ENCODE data around the gene VMO1. TPM values are rescaled to one million over a fixed set of nuclear protein-coding genes. Genes with fewer than 3 reads are reported as not detected.

Gene VMO1
- total and polyA plus RNA-seq, 2 experiments from 2014 or later = 0.93 TPM; not detected in 1

- in situ Hi-C loops (cut with MboI) = no loop called here
- no peaks in the 10 kb centered on the region for H3K9me2 ChIP-seq (ENCODE audit: insufficient read depth)
- H2AFZ ChIP-seq = peak overlapping the region; percentile 87
- no peaks in the 10 kb centered on the region for H3K9me3 ChIP-seq (ENCODE audit: low read depth)
- H3F3A ChIP-seq (ENCODE audit: insufficient read depth) = no peaks in the 10 kb centered on the region
- H3K4me3 ChIP-seq = peak overlapping the region; percentile 78
- H3K9ac ChIP-seq = peak overlapping the region; percentile 59
- TF ChIP-seq EZH2 (IDR thresholded peaks at IDR 0.05; ENCODE audit: insufficient read depth, poor library complexity, severe bottlenecking) = peak; percentile 38
- TF ChIP-seq EZH2phosphoT487 (IDR thresholded peaks at IDR 0.05; ENCODE audit: insufficient read depth, low read depth) = no peak
- no peak overlapping the region for H3K27ac ChIP-seq
- no peaks in the 10 kb centered on the region for H3K79me2 ChIP-seq (ENCODE audit: insufficient read depth)
- no peaks in the 10 kb centered on the region for H4K20me1 ChIP-seq (ENCODE audit: insufficient read depth)
- no peaks in the 10 kb centered on the region; the same call in 1 of the 2 replicates for H3K4me1 ChIP-seq (ENCODE audit: insufficient read depth)
- H3K4me2 ChIP-seq (ENCODE audit: unreplicated experiment) = peak overlapping the region; percentile 70
- no peak for DNase-seq
- WGBS, 2 experiments (ENCODE audit: low coverage in 1 of 2, low lambda C conversion rate in 2 of 2, missing lambda C conversion rate in 2 of 2) = 36 to 37% methylated on average over 37 to 41 of the region's 41 CpGs
- no peaks in the 10 kb centered on the region for H3K36me3 ChIP-seq (ENCODE audit: low read depth)
- peaks cover 6% of the 10 kb centered on the region; the same call in 1 of the 2 replicates for H3K27me3 ChIP-seq (replicated peaks; ENCODE audit: insufficient read depth)
These were observed 47.7 kb downstream of the VMO1 start for GRCh38 chr17:4738136-4739121.

- in situ Hi-C loops (cut with MboI) = no loop called here
- Histone ChIP-seq H3K4me3 (no peak overlapping the region), H3F3A (ENCODE audit: insufficient read depth) (no peaks in the 10 kb centered on the region), H4K20me1 (ENCODE audit: insufficient read depth) (no peaks in the 10 kb centered on the region), H3K27ac (no peak overlapping the region), H3K9me3 (ENCODE audit: low read depth) (no peaks in the 10 kb centered on the region), H3K9me2 (ENCODE audit: insufficient read depth) (no peaks in the 10 kb centered on the region), H3K27me3 (replicated peaks; ENCODE audit: insufficient read depth) (peaks cover 6% of the 10 kb centered on the region; the same call in 1 of the 2 replicates), H3K79me2 (ENCODE audit: insufficient read depth) (0 out of 2 replicates have a peak, but pooled peaks cover 5% of the 10 kb centered on the region), H2AFZ (no peak overlapping the region), H3K36me3 (ENCODE audit: low read depth) (no peaks in the 10 kb centered on the region), H3K9ac (no peak overlapping the region), H3K4me2 (ENCODE audit: unreplicated experiment) (no peak overlapping the region), H3K4me1 (ENCODE audit: insufficient read depth) (peaks cover 5% of the 10 kb centered on the region; the same call in 1 of the 2 replicates)
- TF ChIP-seq EZH2 (IDR thresholded peaks at IDR 0.05; ENCODE audit: insufficient read depth, poor library complexity, severe bottlenecking) (no peak), EZH2phosphoT487 (IDR thresholded peaks at IDR 0.05; ENCODE audit: insufficient read depth, low read depth) (no peak)
- DNase-seq = peak; percentile 18
- 52 to 57% methylated on average over 9 of the region's 9 CpGs for WGBS, 2 experiments (ENCODE audit: low coverage in 1 of 2, low lambda C conversion rate in 2 of 2, missing lambda C conversion rate in 2 of 2)
These were observed 50.1 kb downstream of the VMO1 start for GRCh38 chr17:4735876-4736651.

Other genes starting within 250 kb of the VMO1 start
- gene MYBBP1A, start 231.0 kb downstream of the VMO1 start, total RNA-seq (2014; rRNA removed; shearing (Covaris generic)) = 51.7 and 56.4 TPM in 2 replicates
- 41.8 and 42.4 TPM in 2 replicates for gene MYBBP1A, start 231.0 kb downstream of the VMO1 start, polyA plus RNA-seq (2016; fragmentation: Nextera tagmentation; extraction: Ambion mirVana)
- gene GGT6, start 225.8 kb downstream of the VMO1 start, total RNA-seq (2014; rRNA removed; shearing (Covaris generic)) = not detected in 2 replicates
- not detected in 2 replicates for gene GGT6, start 225.8 kb downstream of the VMO1 start, polyA plus RNA-seq (2016; fragmentation: Nextera tagmentation; extraction: Ambion mirVana)
- not detected in 2 replicates for gene SMTNL2, start 201.8 kb downstream of the VMO1 start, total RNA-seq (2014; rRNA removed; shearing (Covaris generic))
- not detected in 2 replicates for gene SMTNL2, start 201.8 kb downstream of the VMO1 start, polyA plus RNA-seq (2016; fragmentation: Nextera tagmentation; extraction: Ambion mirVana)
- gene ALOX15, start 144.7 kb downstream of the VMO1 start, total RNA-seq (2014; rRNA removed; shearing (Covaris generic)) = not detected in 2 replicates
- gene ALOX15, start 144.7 kb downstream of the VMO1 start, polyA plus RNA-seq (2016; fragmentation: Nextera tagmentation; extraction: Ambion mirVana) = not detected in 2 replicates
- 18.8 and 25.6 TPM in 2 replicates for gene PELP1, start 82.2 kb downstream of the VMO1 start, total RNA-seq (2014; rRNA removed; shearing (Covaris generic))
- 10.4 and 13.6 TPM in 2 replicates for gene PELP1, start 82.2 kb downstream of the VMO1 start, polyA plus RNA-seq (2016; fragmentation: Nextera tagmentation; extraction: Ambion mirVana)
- 4.1 and 4.8 TPM in 2 replicates for gene ARRB2, start 75.7 kb downstream of the VMO1 start, total RNA-seq (2014; rRNA removed; shearing (Covaris generic))
- gene ARRB2, start 75.7 kb downstream of the VMO1 start, polyA plus RNA-seq (2016; fragmentation: Nextera tagmentation; extraction: Ambion mirVana) = 3.7 and 3.9 TPM in 2 replicates
- gene MED11, start 54.9 kb downstream of the VMO1 start, total RNA-seq (2014; rRNA removed; shearing (Covaris generic)) = 14.4 and 16.9 TPM in 2 replicates
- gene MED11, start 54.9 kb downstream of the VMO1 start, polyA plus RNA-seq (2016; fragmentation: Nextera tagmentation; extraction: Ambion mirVana) = 26.9 and 27.4 TPM in 2 replicates
- gene ZMYND15, start 46.5 kb downstream of the VMO1 start, total RNA-seq (2014; rRNA removed; shearing (Covaris generic)) = 0.32 and 0.89 TPM in 2 replicates
- 0.16 TPM in 1 of 2 replicates, not detected in the other for gene ZMYND15, start 46.5 kb downstream of the VMO1 start, polyA plus RNA-seq (2016; fragmentation: Nextera tagmentation; extraction: Ambion mirVana)
- 1.6 and 2.5 TPM in 2 replicates for gene CXCL16, start 46.4 kb downstream of the VMO1 start, total RNA-seq (2014; rRNA removed; shearing (Covaris generic))
- 4.1 TPM in 2 replicates for gene CXCL16, start 46.4 kb downstream of the VMO1 start, polyA plus RNA-seq (2016; fragmentation: Nextera tagmentation; extraction: Ambion mirVana)
- gene TM4SF5, start 14.5 kb downstream of the VMO1 start, total RNA-seq (2014; rRNA removed; shearing (Covaris generic)) = not detected in 2 replicates
- gene TM4SF5, start 14.5 kb downstream of the VMO1 start, polyA plus RNA-seq (2016; fragmentation: Nextera tagmentation; extraction: Ambion mirVana) = not detected in 2 replicates
- 2.2 TPM in 1 of 2 replicates, not detected in the other for gene GLTPD2, start 2.6 kb upstream of the VMO1 start, total RNA-seq (2014; rRNA removed; shearing (Covaris generic))
- gene GLTPD2, start 2.6 kb upstream of the VMO1 start, polyA plus RNA-seq (2016; fragmentation: Nextera tagmentation; extraction: Ambion mirVana) = 0.50 and 0.61 TPM in 2 replicates
- 92.1 and 148 TPM in 2 replicates for gene PSMB6, start 9.8 kb upstream of the VMO1 start, total RNA-seq (2014; rRNA removed; shearing (Covaris generic))
- 308 and 315 TPM in 2 replicates for gene PSMB6, start 9.8 kb upstream of the VMO1 start, polyA plus RNA-seq (2016; fragmentation: Nextera tagmentation; extraction: Ambion mirVana)
- gene PLD2, start 20.8 kb upstream of the VMO1 start, total RNA-seq (2014; rRNA removed; shearing (Covaris generic)) = 20.9 and 22.0 TPM in 2 replicates
- 11.9 and 12.3 TPM in 2 replicates for gene PLD2, start 20.8 kb upstream of the VMO1 start, polyA plus RNA-seq (2016; fragmentation: Nextera tagmentation; extraction: Ambion mirVana)
- gene MINK1, start 47.0 kb upstream of the VMO1 start, total RNA-seq (2014; rRNA removed; shearing (Covaris generic)) = 31.5 and 34.5 TPM in 2 replicates
- gene MINK1, start 47.0 kb upstream of the VMO1 start, polyA plus RNA-seq (2016; fragmentation: Nextera tagmentation; extraction: Ambion mirVana) = 21.0 and 24.2 TPM in 2 replicates
- gene C17orf107, start 113.2 kb upstream of the VMO1 start, total RNA-seq (2014; rRNA removed; shearing (Covaris generic)) = 3.8 and 8.8 TPM in 2 replicates
- 2.7 and 3.9 TPM in 2 replicates for gene C17orf107, start 113.2 kb upstream of the VMO1 start, polyA plus RNA-seq (2016; fragmentation: Nextera tagmentation; extraction: Ambion mirVana)
- gene CHRNE, start 116.7 kb upstream of the VMO1 start, total RNA-seq (2014; rRNA removed; shearing (Covaris generic)) = 0.13 and 0.86 TPM in 2 replicates
- 0.63 and 0.84 TPM in 2 replicates for gene CHRNE, start 116.7 kb upstream of the VMO1 start, polyA plus RNA-seq (2016; fragmentation: Nextera tagmentation; extraction: Ambion mirVana)
- gene GP1BA, start 145.9 kb upstream of the VMO1 start, total RNA-seq (2014; rRNA removed; shearing (Covaris generic)) = not detected in 2 replicates
- 0.18 TPM in 1 of 2 replicates, not detected in the other for gene GP1BA, start 145.9 kb upstream of the VMO1 start, polyA plus RNA-seq (2016; fragmentation: Nextera tagmentation; extraction: Ambion mirVana)
- 68.5 and 131 TPM in 2 replicates for gene SLC25A11, start 153.7 kb upstream of the VMO1 start, total RNA-seq (2014; rRNA removed; shearing (Covaris generic))
- gene SLC25A11, start 153.7 kb upstream of the VMO1 start, polyA plus RNA-seq (2016; fragmentation: Nextera tagmentation; extraction: Ambion mirVana) = 71.4 and 73.2 TPM in 2 replicates
- gene RNF167, start 153.9 kb upstream of the VMO1 start, total RNA-seq (2014; rRNA removed; shearing (Covaris generic)) = 19.8 and 31.7 TPM in 2 replicates
- gene RNF167, start 153.9 kb upstream of the VMO1 start, polyA plus RNA-seq (2016; fragmentation: Nextera tagmentation; extraction: Ambion mirVana) = 34.2 and 36.6 TPM in 2 replicates
- gene PFN1, start 162.2 kb upstream of the VMO1 start, total RNA-seq (2014; rRNA removed; shearing (Covaris generic)) = 621 and 886 TPM in 2 replicates
- 2,247 and 2,282 TPM in 2 replicates for gene PFN1, start 162.2 kb upstream of the VMO1 start, polyA plus RNA-seq (2016; fragmentation: Nextera tagmentation; extraction: Ambion mirVana)
- 0.38 and 1.2 TPM in 2 replicates for gene ENO3, start 164.8 kb upstream of the VMO1 start, total RNA-seq (2014; rRNA removed; shearing (Covaris generic))
- 3.2 and 4.1 TPM in 2 replicates for gene ENO3, start 164.8 kb upstream of the VMO1 start, polyA plus RNA-seq (2016; fragmentation: Nextera tagmentation; extraction: Ambion mirVana)
- 39.1 and 43.1 TPM in 2 replicates for gene SPAG7, start 181.5 kb upstream of the VMO1 start, total RNA-seq (2014; rRNA removed; shearing (Covaris generic))
- 97.7 and 107 TPM in 2 replicates for gene SPAG7, start 181.5 kb upstream of the VMO1 start, polyA plus RNA-seq (2016; fragmentation: Nextera tagmentation; extraction: Ambion mirVana)
- 4.8 and 10.1 TPM in 2 replicates for gene CAMTA2, start 201.3 kb upstream of the VMO1 start, total RNA-seq (2014; rRNA removed; shearing (Covaris generic))
- gene CAMTA2, start 201.3 kb upstream of the VMO1 start, polyA plus RNA-seq (2016; fragmentation: Nextera tagmentation; extraction: Ambion mirVana) = 26.5 and 28.8 TPM in 2 replicates
- gene INCA1, start 211.2 kb upstream of the VMO1 start, total RNA-seq (2014; rRNA removed; shearing (Covaris generic)) = 0.32 and 1.0 TPM in 2 replicates
- 0.51 and 1.2 TPM in 2 replicates for gene INCA1, start 211.2 kb upstream of the VMO1 start, polyA plus RNA-seq (2016; fragmentation: Nextera tagmentation; extraction: Ambion mirVana)
- 72.7 and 85.2 TPM in 2 replicates for gene KIF1C, start 211.6 kb upstream of the VMO1 start, total RNA-seq (2014; rRNA removed; shearing (Covaris generic))
- gene KIF1C, start 211.6 kb upstream of the VMO1 start, polyA plus RNA-seq (2016; fragmentation: Nextera tagmentation; extraction: Ambion mirVana) = 38.5 and 39.8 TPM in 2 replicates
- 0.22 TPM in 1 of 2 replicates, not detected in the other for gene SLC52A1, start 249.1 kb upstream of the VMO1 start, total RNA-seq (2014; rRNA removed; shearing (Covaris generic))
- gene SLC52A1, start 249.1 kb upstream of the VMO1 start, polyA plus RNA-seq (2016; fragmentation: Nextera tagmentation; extraction: Ambion mirVana) = not detected in 2 replicates